Activated CD4-positive, CD25-positive, alpha-beta regulatory T cell treated with anti-CD3 and anti-CD28 coated beads, Interleukin-2, amount 50 U/mL, for 16 hours (primary cell): Measurements from ENCODE around the gene FLCN.
"Not testable (repeated sequence)": the region's sequence is repeated elsewhere in the genome, so short reads cannot be mapped to it uniquely, and the experiment has no call there.

Source experiments
- DNase-seq: peaks from one replicate; pipeline ENCODE4 v3.0.0-alpha.2; 2020; ENCODE audit warnings: low read depth, low spot score

FLCN gene, protein sequence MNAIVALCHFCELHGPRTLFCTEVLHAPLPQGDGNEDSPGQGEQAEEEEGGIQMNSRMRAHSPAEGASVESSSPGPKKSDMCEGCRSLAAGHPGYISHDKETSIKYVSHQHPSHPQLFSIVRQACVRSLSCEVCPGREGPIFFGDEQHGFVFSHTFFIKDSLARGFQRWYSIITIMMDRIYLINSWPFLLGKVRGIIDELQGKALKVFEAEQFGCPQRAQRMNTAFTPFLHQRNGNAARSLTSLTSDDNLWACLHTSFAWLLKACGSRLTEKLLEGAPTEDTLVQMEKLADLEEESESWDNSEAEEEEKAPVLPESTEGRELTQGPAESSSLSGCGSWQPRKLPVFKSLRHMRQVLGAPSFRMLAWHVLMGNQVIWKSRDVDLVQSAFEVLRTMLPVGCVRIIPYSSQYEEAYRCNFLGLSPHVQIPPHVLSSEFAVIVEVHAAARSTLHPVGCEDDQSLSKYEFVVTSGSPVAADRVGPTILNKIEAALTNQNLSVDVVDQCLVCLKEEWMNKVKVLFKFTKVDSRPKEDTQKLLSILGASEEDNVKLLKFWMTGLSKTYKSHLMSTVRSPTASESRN

DNA sequence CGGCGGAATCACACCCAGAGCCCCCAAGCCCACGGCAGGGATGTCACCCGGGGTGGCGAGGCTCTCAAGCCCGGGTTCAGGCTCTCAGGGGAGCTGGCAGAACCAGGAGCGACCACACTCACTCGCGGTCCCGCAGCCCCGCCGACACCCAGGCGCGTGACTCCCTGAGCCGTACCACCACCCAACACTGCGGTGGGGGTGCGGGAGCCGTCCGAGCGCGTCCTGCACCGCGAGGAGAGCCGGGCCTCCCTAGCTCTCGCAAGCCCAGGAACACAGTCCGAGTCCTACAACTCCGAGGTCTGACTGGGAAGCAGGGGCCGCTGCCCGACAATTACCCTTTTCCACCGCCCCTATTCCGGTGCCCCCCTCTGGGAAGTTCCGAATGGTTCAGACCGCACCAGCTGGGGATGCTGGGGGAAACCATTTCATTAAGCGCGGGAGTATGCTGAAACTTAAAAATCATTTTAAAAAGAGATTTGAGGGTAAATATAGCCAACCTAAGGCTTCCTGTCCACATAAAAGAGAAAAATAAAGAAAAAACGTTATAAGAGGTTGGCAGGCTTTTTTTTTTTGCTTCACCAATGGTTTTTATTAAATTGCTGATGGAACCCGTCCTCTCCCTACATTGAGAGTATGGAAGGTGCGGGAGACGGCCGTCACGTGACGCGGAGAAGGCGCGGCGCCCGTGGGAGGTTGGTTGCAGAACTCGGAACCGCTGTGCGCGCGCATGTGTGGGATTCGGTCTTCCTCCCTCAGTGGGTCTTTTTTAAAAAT, at the start of gene FLCN:
Gene FLCN (minus strand): TSS at position 143 of the 774 bp plus-strand sequence. CDS start 9,031 bp downstream, outside the sequence.
- peak; percentile 81 for DNase-seq

DNA sequence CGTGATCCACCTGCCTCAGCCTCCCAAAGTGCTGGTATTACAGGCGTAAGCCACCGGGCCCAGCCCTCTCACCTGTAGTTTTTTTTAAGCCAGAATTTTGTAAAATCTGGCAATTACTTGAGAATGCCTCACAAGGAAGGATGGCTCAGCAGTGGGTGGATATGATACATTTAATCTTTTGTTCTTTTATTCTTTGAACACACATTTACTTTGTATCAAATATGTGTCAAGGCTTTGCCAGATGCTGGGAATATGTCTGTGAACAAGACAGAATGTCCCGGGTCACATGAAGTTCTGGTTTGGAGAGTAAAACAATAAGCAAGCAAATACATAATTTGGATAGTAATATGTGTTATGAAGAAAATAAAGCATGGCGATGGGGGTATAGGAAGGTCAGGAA, 49.0 kb upstream of the FLCN start:
- no peak for DNase-seq

DNA sequence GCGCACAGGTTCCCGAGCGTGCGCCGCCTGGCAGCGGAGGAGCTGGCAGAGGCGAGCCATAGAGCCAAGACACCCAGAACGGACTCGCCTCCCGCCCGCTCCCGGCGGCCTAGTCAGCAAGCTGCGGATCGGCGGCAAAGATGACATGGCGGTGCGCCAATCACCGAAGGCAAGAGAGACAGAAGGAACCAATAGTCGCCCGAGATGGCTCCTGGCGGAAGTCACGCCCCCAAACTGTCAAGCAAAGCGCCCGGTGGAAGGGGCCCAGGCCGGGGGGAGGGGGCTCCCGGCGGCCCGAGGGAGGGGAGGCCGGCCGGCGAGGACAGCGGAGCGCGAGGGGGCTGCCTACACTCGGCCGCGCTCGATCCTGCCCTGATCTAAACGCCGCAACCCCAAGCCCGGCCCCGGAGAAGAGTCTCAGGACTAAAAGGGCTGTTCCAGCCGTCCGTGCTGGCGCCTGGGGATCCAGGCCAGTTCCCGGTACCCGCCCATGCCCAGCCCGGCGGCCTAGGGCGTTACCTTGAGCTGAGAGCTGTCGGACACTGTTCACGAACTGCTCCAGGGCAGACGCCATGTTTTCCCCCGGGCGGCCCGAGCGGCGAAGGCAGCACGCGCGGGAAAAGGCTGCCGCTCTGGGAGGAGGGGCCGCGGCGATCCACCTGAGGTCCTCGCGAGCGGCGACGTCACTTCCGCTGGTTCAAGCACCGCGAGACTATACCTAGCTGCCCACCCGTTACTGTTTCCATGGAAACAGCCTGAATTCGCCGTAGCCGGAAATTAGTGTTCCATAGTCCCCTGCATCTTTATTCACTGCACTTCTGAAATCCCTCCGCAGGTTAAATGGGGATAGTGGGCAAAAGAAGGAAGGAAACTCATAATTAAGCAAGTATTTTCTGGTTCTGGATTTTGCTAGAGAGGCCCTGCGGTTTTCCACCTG, 43.9 kb upstream of the FLCN start, which contains the start of gene COPS3:
Gene COPS3 (minus strand): TSS at position 634 of the 937 bp plus-strand sequence. CDS start 60 bp downstream, at position 574.
- peak; percentile 91 for DNase-seq

DNA sequence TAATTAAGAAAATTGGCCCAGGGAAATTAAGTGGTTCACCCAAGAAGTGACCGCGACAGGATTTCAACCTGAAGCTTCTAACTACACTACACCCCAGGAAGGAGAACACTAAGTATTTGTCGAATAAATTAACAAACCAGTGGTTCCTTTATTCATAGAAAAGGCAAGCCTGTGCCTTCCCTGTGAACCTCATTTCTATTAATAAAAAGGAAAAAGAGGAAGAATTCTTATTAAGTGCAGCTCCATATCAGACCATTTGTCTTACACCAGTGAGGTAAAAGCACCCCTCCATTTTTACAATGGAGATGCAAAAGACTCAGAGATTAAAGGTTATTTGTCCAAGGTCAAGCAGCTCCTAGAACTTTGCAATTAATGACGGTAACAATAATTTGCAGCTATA, 42.3 kb upstream of the FLCN start:
- DNase-seq: no peak

DNA sequence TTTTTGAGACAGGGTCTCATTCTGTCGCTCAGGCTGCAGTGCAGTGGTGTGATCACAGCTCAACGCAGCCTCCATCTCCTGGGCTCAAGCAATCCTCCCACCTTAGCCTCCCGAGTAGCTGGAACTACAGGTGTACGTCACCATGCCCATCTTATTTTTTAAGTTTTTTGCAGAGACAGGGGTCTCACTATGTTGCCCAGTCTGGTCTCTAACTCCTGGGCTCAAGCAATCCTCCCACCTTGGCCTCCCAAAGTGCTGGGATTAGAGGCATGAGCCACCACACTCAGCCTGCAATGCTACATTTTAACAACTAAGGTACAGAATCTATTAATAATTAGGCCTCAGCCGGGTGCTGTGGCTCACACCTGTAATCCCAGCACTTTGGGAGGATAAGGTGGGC, 40.5 kb upstream of the FLCN start:
- DNase-seq: not testable (repeated sequence)

DNA sequence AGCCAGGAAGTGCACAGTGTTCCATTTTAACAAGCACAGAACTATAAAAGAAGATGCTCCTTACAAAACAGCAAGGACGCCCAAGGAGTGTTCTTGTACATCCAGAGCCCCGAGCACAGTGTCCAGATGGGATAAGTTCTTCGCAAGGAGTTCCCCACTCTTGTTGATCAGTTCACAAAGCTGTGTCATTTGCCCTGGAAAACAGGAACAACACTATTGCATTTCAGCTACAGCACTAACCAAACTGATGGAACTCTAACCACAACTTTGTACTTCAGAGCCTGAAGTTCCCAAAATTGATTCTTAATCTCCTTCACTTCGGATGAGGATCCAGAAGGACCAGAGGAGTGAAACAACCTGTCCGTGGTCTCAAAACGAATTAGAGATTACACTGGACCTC, 39.0 kb upstream of the FLCN start:
- no peak for DNase-seq

DNA sequence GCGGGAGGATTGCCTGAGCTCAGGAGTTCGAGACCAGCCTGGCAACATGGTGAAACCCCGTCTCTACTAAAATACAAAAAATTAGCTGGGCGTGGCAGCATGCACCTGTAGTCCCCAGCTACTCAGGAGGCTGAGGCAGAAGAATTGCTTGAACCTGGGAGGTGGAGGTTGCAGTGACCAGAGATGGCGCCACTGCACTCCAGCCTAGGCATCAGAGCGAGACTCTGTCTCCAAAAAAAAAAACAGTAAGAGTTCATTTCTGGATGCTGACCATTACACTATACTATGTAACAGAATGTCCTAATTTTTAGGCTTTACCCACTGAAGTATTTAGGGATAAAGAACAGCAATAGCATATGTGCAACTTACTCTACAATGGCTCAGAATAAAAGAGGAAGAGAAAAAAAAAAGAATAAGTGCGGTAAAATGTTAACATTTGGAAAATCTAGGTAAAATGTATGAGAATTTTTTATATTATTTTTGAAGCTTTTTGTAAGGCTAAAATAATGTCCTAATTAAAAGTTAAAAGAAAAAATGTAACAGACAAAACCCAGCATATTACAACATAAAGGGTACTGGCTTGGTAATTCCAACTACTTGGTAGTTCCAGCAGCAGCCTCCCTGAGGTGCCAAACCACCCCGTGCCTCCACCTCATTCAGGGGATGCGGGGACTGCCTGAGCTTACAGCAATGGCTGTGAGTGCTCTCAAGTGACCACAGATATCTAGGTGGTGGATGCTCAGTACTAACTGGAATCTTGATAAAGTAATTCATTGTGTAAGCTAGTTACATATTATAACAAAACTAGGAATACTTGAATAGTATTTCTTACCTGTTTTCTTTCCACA, 33.2 kb upstream of the FLCN start:
- no peak for DNase-seq

DNA sequence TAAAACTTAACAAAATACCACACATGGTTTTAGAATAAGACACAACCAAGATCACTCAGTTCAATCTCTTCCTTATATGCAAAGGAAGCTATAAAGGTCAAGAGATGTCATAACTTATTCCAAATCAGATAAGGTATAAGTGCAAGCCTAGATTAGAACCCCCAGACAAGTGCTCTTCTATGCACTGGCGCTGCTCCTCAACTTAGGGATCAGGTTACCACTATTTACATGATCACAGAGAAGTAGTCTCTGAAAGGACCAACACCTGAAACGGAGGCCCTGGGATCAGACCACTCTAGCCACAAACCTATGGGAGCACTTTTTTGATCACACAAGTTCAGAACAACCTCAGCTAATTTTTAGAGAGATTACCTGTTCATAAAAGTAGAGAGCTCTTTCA, 27.5 kb upstream of the FLCN start:
- DNase-seq: no peak

DNA sequence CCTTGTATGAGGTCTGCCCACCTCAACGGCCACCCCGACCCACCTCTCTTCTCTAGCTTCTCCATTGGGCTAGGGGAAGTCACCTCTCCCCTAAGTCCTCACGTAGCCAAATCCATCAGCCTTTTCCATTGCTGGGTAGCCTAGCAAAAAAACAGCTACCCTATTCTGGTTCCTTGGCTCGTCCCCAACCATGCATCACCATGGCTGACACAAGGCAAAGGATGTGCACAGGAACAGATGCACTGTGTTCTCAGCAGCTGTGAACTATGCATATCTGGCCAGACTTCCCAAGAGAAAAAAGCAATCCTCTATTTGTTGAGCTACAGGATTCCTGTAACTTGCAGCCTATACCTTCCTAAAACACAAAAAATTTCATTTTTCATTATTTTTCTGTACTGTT, 22.0 kb upstream of the FLCN start:
- DNase-seq: no peak

DNA sequence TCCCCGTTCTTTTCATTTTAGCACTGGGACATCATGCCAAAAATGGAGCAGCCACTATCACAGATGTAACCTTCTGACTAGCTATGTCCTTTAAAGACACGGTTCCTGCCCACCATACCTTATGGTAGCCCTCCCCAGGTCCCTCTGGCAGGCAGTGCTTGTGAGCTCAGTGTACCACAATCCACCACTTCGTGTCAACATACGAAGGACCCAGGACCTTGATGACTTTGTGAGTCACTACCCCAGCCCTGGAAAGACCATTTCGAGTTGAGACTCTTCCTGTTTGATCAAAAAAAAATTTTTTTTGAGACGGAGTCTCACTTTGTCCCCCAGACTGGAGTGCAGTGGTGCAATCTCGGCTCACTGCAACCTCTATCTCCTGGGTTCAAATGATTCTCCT, 21.0 kb upstream of the FLCN start:
- no peak for DNase-seq

DNA sequence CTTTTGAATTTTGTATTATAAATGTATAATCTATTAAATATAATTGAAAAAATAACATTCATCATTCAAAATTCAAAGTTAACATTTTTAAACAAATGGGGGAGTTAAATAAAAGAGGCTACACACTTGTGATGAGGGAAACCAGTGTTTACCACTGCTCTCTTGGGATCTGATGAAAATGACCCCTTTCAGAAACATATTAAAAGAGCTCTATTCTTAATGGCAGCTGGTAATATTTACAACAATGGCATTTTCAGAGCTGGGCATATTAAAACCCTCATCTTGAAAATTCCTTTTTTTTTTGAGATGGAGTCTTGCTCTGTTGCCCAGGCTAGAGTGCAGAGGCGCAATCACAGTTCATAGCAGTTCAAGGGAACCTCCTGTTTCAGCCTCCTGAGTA, 19.3 kb upstream of the FLCN start:
- DNase-seq: no peak

DNA sequence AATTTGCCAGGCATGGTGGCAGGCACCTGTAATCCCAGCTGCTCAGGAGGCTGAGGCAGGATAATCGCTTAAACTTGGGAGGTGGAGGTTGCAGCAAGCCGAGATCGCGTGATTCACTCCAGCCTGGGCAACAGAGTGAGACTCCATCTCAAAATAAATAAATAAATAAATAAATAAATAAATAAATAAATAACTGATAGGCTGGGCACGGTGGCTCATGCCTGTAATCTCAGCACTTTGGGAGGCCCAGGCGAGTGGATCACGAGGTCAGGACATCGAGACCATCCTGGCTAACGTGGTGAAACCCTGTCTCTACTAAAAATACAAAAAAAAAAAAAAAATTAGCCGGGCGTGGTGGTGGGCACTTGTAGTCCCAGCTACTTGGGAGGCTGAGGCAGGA, 18.7 kb upstream of the FLCN start:
- DNase-seq: not testable (repeated sequence)

DNA sequence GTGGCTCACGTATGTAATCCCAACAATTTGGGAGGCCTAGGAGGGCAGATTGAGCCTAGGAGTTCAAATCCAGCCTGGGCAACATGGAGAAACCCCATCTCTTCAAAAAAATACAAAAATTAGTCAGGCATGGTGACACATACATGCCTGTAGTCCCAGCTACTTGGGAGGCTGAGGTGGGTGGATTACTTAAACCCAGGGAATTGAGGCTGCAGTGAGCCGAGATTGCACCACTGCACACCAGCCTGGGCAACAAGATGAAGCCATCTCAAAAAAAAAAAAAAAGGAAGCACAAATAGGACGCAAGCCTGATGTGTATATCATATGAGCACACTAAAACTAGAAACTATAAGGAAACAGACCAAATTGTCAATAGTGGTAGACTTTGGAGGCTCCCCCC, 17.1 kb upstream of the FLCN start:
- DNase-seq: no peak

DNA sequence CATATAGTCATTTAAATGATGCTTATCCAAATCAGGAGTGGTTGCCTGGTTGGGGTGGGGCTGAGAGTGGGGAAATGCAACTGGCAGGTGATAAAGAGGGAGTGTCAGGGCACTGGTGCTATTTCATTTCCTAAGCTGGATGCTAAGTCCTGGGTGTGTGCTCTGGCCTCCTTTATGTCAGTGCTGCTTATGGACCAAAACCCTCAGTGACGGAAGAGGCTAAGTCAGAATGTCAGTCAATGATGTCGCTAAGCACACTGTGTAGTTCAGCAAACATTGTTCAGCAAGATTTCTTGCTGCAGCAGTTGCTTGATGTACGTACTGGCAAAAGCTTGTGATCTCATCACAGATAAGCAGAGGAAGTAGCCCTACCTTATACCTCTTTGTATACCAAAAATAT, 16.4 kb upstream of the FLCN start:
- no peak for DNase-seq

DNA sequence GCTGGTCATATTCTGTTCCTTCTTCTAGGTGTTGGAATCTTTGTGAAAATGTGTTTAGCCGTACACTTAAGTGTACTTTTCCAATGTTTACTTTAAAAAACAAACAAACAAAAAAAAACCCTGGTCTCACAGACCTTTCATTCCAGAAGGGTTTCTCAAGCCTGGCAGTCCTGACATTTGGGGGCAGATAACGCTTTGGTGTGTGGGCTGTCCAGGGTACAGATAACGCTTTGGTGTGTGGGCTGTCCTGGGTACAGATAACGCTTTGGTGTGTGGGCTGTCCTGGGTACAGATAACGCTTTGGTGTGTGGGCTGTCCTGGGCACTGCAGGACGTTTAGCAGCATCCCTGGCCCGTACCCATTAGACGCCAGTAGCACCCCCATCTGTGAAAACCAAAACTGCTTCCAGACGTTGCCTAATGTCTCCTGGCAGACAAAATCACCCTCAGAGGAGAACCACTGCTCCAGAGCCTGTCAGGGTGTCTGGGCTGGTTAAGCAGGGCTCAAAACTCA, 15.2 kb upstream of the FLCN start:
- DNase-seq: no peak

DNA sequence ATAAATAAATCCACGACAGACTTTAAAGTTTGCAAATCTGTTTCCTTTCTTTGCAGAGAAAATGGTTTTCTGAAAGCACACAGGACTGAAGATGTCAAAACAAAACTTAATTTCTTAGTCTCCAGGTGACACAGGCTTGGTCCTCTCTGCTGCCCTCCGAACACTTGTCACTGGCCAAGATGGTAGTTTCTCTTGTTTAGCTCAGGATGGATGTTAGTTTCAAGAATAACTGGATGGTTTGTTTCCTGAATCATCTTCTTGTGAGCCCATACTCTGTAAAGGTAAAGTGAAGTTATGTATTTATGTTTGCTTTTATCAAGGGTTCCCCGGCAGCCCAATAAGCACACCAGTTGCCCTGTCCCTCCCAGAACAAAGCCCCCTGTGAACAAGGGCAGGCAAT, 9.9 kb upstream of the FLCN start:
- DNase-seq: no peak

DNA sequence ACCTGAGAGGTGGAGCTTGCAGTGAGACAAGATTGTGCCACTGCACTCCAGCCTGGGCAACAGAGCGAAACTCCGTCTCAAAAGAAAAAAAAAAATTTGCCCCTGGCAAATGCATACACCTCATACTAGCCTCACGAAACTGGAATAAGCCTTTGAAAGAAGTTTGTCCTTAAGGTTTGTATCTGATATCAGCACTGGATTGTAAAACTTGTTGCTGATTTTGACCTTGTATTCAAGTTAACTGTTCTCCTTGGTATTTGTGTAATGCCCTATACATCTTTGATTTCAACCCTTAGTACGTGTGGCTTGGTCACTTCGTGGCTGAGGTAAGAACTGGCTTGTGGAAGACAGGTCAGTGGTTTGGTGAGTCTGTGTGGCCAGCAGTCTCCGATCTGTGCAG, 6.2 kb upstream of the FLCN start:
- DNase-seq: no peak

DNA sequence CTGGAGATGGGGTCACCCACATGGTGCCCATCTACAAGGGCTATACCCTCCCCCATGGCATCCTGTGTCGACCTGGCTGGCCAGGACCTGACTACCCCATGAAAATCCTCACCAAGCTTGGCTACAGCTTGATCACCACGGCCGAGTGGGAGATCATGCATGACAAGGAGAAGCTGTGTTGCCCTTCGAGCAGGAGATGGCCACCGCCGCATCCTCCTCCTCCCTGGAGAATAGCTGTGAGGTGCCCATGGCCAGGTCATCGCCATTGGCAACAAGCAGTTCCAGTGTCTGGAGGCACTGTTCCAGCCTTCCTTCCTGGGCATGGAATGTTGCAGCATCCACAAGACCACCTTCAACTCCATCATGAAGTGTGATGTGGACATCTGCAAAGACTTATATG, 5.3 kb upstream of the FLCN start:
- DNase-seq: no peak

DNA sequence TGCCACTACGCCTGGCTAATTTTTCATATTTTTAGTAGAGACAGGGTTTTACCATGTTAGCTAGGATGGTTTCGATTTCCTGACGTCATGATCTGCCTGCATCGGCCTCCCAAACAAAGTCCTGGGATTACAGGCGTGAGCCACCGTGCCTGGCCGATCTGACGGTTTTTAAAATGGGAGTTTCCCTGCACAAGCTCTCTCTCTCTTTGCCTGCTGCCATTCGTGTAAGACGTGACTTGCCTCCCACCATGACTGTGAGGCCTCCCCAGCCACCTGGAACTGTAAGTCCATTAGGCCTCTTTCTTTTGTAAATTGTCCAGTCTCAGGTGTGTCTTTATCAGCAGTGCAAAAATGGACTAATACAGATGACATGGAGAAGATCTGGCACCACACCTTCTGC, 4.7 kb upstream of the FLCN start:
- DNase-seq: no peak

DNA sequence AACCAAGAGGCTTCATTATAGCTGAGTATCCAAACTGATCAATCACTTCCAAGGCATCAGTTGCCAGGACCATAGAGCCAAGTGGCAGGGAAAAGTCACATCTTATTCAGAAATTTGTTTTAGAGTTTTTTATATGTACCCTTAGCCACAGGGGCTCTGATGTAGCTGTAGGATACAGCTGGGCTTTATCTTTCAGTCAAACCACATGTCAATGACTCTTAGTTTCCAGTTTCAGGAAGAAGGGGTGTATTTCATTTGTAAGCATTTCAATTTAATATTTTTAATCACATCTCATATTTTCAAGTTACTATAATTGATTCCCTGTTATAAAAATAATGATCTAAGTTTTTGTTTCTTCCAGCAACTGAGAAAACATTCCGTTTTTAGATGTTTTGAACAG, 2.9 kb upstream of the FLCN start:
- no peak for DNase-seq
